Caki2 (cell line): Measurements from ENCODE around the gene AZIN2. TPM values are rescaled to one million over a fixed set of nuclear protein-coding genes. Genes with fewer than 3 reads are reported as not detected.
"Not testable (repeated sequence)": the region's sequence is repeated elsewhere in the genome, so short reads cannot be mapped to it uniquely, and the experiment has no call there.

Experiments
- DNase-seq: peaks from one replicate; pipeline ENCODE4 v3.0.0-alpha.2; 2015; ENCODE audit warnings: low read depth
- in situ Hi-C: cut with HindIII; loops from 2 replicates; pipeline ENCODE4 v1.10.0; 2016; ENCODE audit warnings: low sequenced_read_pairs, low pct_unique_long_range_greater_than_20kb, mixed read lengths
- total RNA-seq: library from RNA; depleted of rRNA; stranded (reverse); fragments of >200 nt; shearing (Covaris generic); gene quantifications from 2 replicates; pipeline ENCODE4 v1.2.3, GENCODE V29; 2014; ENCODE audit warnings: low replicate concordance

The AZIN2 gene
- total RNA-seq, 1 experiment from 2014 or later, result 7.8 TPM

DNA sequence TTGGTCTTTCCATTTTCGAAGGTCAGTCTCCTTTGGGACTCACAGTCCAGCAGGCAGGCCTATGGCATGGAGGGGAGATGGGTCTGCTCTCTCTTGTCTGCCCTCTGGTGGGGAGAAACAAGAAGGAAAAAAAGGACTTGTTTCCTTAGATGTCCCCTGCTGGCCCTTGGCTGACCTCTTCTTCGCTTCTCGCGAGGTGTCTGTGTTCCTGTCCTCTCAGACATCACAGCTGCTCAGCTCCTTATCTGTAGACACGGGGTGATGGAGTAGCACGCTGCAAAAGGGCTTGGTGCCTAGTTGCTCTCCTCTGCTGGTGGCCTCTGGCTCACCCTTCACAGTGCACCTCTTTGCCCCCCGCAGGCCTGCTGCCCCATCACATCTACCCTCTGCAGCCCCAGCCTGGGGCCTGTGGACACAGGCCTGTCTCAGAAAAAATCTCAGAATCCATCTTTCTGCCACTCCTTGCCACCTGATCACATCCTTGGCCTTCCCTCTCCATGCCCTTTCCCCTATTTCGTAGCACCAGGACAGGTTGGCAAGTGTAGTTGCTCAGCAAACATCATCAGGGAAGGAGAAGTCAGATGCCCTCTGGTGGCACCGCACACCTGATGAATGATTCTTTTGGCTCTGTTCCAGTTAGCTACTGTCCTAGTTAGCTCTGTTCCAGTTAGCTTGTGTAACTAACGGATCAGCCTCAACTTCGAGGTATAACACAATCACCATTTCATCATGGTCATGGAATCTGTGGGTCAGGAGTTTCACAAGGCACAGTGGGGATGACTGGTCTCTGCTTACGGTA lies 25.5 kb upstream of the AZIN2 start:
- in situ Hi-C loops, result no loop called here
- peak; percentile 71 for DNase-seq

- no peak for DNase-seq
- in situ Hi-C loops, result no loop called here
Measured at GRCh38 chr1:33056426-33056825, 24.5 kb upstream of the AZIN2 start.

- in situ Hi-C loops, result no loop called here
- DNase-seq, result no peak
Measured at GRCh38 chr1:33057095-33057494, 23.9 kb upstream of the AZIN2 start.

DNA sequence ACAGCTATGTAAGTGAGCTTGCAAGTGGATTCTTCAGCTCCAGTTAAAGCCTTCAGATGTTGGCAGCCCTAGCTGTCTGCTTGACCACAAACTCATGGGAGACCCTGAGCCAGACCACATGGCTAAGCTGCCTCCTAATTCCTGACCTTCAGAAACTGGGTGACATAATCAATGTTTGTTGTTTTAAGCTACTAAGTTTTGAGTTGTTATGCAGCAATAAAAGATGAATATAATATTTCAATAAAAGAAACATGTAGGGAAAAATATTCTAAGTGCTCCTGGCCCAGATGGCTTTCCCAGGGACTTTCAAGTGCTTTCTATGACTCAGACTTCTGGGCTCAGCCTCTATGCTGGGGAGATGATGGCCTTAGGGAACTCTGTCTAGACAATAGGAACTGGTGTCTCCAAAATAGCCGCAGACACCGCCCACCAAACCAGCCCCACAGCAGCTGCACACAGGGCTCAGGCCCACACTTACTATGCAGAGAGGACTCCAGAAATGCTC lies 20.3 kb upstream of the AZIN2 start:
- no peak for DNase-seq
- in situ Hi-C loops, result no loop called here

DNA sequence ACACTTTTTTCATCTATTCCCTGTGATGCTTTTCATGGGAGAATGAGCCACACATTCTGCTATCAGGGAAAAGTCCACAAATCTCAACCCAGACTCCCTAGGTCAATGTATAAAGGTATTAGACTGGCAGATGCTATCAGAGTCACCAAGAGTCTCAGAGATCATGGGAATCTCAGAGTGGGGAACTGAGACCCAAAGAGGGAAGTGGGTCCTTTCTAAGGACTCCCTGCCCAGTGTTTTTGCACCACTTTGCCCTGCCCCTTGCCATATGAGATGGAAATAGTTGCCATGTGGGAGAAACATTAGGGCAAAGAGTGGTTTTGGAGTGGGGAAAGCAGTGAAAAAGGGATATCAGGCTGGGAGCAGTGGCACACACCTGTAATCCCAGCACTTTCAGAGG lies 19.1 kb upstream of the AZIN2 start:
- in situ Hi-C loops, result no loop called here

GRCh38 chr1:33064284-33064683 lies 16.7 kb upstream of the AZIN2 start:
- in situ Hi-C loops, result not testable (repeated sequence)
- peak; percentile 29 for DNase-seq

More for the DNA sequence above, 19.1 kb upstream of the AZIN2 start:
- no peak for DNase-seq

DNA sequence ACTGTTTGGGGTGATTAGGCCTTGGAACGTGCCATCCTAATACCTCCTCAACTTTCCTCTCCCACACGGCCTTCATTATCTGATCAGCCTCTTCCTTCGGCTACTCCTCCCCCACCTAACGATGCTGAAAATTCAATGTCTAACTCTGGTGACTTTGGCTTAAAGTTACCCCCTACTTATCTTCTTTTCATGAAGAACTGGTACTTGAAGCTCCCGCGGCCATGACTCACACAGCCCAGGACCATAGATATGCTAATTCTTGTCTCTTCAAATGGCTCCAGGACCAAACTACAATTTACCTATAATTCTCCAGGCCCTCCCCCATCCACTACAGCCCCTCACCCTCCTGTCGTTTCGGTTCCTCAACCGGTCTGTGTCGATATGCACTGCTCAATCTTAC lies 15.7 kb upstream of the AZIN2 start:
- DNase-seq, result no peak
- in situ Hi-C loops, result no loop called here

DNA sequence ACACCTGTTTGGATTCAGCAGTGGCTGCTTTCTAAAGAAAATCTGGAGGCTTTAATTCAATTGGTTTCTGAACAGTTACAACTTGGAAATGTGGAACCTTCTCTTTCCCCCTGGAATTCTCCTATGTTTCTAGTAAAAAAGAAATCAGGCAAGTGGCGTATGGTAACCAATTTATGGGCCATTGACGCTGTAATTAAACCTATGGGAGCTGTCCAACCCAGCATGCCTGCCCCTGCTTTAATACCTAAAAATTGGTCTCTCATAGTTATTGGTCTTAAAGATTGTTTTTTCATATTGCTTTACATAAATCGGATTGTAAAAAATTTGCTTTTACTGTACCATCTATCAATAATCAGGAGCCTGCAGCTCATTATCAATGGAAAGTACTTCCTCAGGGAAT lies 14.5 kb upstream of the AZIN2 start:
- DNase-seq, in situ Hi-C loops: not testable (repeated sequence)

- in situ Hi-C loops, DNase-seq: not testable (repeated sequence)
Measured at GRCh38 chr1:33068108-33068507, 12.8 kb upstream of the AZIN2 start.

DNA sequence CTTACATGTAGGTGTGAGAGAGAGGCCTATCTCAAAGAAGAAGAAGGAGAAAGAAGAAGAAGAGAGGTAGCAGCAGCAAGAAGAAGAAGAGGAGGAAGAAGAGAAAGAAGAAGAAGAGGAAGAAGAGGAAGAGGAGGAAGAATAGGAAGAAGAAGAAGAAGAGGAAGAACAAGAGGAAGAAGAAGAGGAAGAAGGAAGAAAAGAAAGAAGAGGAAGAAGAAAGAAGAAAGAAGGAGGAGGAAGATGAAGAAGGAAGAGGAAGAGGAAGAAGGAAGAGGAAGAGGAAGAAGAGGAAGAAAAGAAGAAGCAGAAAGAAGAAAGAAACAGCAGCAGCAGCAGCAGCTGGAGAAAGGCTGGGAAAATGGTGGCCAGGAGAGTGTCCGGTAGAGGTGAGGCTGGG lies 10.3 kb upstream of the AZIN2 start:
- in situ Hi-C loops, result no loop called here
- DNase-seq, result no peak

DNA sequence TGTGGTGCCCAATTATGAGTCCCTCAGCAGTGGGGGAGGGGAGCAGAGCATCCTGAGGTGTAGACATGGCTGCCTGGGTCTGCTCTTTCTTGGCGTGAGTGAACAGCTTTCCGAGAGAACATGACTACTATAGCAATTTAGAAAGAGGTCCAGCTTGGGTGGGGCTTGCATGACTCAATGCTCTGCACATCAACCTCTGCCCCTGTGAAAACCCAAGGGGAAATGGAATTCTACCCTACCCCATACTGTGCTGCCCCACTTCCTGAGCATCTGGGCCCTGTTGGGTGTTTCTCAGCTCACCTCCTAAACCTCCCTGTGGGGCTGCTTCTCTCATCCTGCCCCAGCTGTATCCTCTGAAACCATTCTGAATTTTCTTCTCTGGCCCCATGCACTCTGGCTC lies 8.2 kb upstream of the AZIN2 start:
- DNase-seq, result no peak
- in situ Hi-C loops, result no loop called here

DNA sequence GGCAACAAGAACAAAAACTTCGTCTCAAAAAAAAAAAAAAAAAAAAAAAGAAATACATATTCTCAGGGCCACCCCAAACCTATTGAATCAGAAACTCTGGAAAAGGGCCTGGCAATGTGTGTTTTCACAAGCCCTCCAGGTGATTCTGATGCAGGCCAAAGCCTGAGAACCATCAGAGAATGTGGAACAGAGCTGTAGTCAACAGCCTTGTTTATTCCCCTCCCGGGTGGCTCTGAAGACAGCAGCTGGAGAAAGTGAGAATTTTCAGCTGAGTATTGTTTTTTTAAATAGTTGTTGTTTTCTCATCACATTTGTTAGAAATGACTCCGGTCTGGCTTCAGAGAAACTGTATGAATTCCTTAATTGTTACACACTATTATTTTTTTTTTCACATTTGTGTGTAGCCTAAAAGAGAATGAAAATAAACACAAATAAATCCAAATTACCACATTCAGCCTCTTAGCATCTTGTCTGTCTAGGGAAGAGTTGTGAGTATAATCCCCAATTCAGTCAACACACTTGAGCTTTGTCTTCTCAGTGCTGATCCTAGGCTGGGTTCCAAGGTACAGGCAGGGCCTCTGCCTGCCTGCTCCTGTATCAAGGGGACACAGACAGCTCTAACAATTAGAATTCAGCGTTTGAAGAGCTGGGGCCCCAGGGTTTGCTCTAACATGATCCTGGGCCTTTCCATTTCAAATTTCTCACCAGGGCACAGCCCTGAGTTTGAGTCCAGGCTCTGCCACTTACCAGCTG lies 6.6 kb upstream of the AZIN2 start:
- in situ Hi-C loops, result no loop called here
- no peak for DNase-seq

DNA sequence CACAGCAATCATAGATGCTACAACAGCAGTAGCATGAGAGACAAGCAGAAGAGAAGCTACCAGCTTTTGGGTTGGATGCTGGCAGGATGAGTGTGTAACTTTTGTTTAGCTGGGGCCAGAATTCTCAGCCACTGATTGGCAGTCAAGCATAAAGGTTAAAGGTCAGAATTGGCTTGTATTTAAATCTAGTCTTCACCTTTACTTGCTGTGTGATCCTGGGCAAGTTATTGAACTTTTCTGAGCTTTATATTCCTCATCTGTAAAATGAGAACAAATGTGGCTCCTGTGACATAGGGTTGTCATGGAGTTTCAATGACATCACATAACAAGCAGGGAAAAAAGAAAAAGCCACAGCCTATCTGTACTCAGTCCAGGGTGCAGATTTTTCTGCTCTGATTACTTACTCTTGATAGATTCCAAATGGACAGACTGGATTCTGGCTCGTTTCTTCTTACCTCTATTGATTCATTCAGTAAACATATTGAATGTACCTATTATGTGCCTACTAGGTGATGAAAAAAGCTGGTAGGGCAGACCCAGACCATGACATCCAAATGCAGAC lies 2.8 kb upstream of the AZIN2 start:
- in situ Hi-C loops, result no loop called here
- DNase-seq, result no peak

DNA sequence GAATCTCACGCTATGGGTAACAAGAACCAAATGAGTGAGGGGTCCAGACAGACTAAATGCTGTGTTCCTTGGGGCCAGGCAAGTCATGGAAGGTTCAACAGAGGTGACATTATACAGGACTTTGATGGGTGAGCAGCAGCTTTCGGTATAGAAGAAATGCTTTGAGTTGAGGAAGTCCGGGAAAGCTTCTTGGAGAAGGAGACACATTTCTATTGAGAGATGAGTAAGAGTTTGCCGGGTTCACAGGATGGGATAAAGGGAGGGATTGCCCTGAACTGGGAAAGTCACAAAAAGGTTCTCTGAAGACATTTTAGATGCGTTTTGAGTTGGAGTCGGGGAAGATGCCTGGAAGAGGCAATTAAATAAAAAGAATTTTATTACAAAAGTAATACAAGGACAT lies 580 bp upstream of the AZIN2 start:
- no peak for DNase-seq
- in situ Hi-C loops, result no loop called here

DNA sequence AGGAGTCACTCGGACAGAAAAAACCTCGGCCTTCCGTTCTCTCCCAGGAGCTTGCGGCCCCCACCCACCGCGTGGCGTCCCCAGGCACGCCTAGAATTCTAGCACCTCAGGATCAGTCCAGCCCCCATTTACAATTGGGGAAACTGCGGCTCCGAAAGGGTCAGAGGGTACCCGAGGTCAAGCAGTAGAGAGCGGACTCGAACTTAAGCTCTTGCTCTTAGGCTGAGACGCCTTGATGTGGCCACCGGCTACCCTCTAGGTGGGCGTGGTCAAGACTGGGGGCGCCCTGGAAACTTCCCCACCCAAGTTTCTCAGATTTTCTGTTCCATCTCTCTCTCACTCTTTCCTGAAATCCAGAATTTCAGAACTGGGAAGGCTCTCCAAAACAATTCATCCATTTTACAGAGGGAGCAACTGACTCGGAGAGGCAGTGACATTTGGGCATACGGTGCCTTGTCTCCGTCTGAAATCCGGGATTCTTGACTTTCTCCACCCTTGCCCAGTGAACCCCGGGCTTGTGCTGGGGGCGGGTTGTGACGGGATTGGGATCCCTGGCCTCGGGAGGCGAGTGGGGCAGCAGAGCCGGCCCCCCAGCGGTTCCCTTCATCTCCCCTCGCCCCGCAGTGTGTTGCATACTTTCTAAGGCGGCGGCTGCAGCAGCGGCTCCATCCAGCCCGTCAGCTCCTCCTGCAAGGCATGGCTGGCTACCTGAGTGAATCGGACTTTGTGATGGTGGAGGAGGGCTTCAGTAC lies 777 bp downstream of the AZIN2 start:
- DNase-seq, result no peak
- in situ Hi-C loops, result no loop called here

DNA sequence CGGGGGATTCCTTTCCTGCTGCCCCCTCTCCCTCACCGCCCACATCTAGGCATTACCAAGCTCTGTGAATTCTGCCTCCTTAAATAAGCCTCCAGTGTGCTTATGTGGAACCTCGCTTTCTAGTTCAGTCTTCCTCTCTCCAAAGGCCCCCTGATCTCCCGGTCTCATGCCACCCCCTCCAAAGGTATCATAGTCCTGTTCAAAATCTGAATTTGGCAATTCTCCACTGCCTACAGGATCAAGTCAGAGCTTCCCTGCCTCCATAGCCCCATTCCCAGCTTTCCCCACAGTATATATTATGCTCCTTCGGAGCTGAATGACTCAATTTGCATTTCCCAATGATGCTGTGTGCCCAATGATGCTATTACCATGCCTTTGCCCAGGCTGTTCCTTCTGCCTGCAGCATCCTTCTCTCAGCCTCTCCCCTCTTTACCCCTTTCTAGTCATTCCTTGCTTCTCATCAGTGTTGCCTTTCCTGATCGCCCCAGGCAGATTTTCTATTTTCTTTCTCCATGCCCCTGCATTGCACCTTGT lies 1.7 kb downstream of the AZIN2 start:
- in situ Hi-C loops, result no loop called here
- no peak for DNase-seq

- no peak for DNase-seq
- in situ Hi-C loops, result no loop called here
Measured at GRCh38 chr1:33085332-33085731, 4.4 kb downstream of the AZIN2 start.

DNA sequence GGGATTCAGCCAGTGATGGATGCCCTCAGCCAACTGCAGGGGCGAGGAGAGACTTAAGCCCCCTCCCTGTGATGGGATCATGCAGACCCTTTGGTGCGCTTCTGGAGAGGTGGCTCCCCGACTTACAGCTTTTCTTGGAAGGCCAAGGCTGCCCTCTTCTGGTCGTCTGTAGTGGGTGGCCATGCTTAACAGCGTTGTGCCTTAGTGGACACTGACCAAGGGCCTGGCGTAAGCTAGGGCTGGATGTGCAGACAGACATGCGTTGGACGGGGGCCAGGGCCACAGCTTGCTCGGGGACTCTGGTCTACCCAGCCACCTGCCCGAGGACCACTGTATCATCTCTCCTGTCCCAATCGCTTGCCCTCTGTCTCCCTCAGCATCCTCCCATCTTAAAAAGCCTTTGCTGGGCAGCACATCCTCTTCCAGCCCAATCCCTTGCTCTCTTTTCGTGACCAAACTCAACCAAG lies 5.5 kb downstream of the AZIN2 start:
- in situ Hi-C loops, result no loop called here
- peak; percentile 48 for DNase-seq
